Ishikawa (cell line): Measurements from ENCODE around the gene MAPK1.

ENCODE experiments used
- CEBPB ChIP-seq: IDR thresholded peaks from 2 replicates; pipeline ENCODE4 v1.6.1; 2012
- CREB1 ChIP-seq: IDR thresholded peaks from 2 replicates; pipeline ENCODE4 v1.6.1; 2012; ENCODE audit warnings: low read depth
- EGR1 ChIP-seq: IDR thresholded peaks from 2 replicates; pipeline ENCODE4 v1.6.1; 2012
- EP300 ChIP-seq: IDR thresholded peaks from 2 replicates; pipeline ENCODE4 v1.6.1; 2012; ENCODE audit warnings: borderline replicate concordance
- FOXM1 ChIP-seq: IDR thresholded peaks from 2 replicates; pipeline ENCODE4 v1.6.1; 2012; ENCODE audit warnings: low read depth, borderline replicate concordance
- MAX ChIP-seq: IDR thresholded peaks from 2 replicates; pipeline ENCODE4 v1.6.1; 2012
- NFIC ChIP-seq: IDR thresholded peaks from 2 replicates; pipeline ENCODE4 v1.6.1; 2012
- RAD21 ChIP-seq: IDR thresholded peaks from 2 replicates; pipeline ENCODE4 v1.6.1; 2012; ENCODE audit warnings: low read depth
- REST ChIP-seq: IDR thresholded peaks from 2 replicates; pipeline ENCODE4 v1.6.1; 2012; ENCODE audit warnings: low read depth, mild to moderate bottlenecking
- TAF1 ChIP-seq: IDR thresholded peaks from 2 replicates; pipeline ENCODE4 v1.6.1; 2012; ENCODE audit warnings: low read depth, mild to moderate bottlenecking
- TCF12 ChIP-seq: IDR thresholded peaks from 2 replicates; pipeline ENCODE4 v1.6.1; 2012; ENCODE audit warnings: low read depth
- TEAD4 ChIP-seq: IDR thresholded peaks from 2 replicates; pipeline ENCODE4 v1.6.1; 2012
- YY1 ChIP-seq: IDR thresholded peaks from 2 replicates; pipeline ENCODE4 v1.6.1; 2012; ENCODE audit warnings: low read depth
- ZBTB7A ChIP-seq: IDR thresholded peaks from 2 replicates; pipeline ENCODE4 v1.6.1; 2012; ENCODE audit warnings: low read depth
- TF ChIP-seq, protein P1 (sequence below): IDR thresholded peaks from 2 replicates; pipeline ENCODE4 v1.6.1; 2012

Gene MAPK1

GRCh38 chr22:21898354-21898896, 31.0 kb upstream of the MAPK1 start:
- TF ChIP-seq TCF12 = no peak
- TF ChIP-seq FOXM1 = no peak
- no peak for TF ChIP-seq CEBPB
- TF ChIP-seq TAF1 = no peak
- TF ChIP-seq ZBTB7A = no peak
- TF ChIP-seq RAD21 = no peak
- TF ChIP-seq EP300 = no peak

DNA sequence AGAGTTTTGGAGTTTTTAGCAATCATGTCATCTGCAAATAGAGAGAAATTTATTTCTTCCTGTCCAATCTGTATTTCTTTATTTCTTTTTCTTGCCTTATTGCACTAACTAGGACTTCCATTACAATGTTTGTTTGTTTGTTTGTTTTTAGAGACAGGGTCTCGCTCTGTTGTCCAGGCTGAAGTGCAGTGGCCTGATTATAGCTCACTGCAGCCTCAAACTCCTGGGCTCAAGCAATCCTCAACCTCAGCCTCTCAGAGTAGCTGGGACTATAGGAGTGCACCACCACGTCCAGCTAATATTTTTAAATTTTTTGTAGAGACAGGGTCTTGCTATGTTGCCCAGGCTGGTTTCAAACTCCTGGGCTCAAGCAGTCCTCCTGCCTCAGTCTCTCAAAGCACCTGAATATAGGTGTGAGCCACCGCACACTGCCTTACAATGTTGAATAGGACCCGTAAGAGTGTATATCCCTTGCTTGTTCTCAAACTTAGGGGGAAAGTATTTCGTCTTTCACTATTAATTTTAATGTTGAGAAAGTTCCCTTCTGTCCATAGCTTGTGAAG, 29.6 kb upstream of the MAPK1 start:
- TF ChIP-seq YY1 (no peak), ZBTB7A (no peak), NFIC (no peak), EGR1 (no peak), MAX (no peak), EP300 (no peak), RAD21 (no peak), FOXM1 (no peak), TEAD4 (no peak)
- TF ChIP-seq, protein P1, sequence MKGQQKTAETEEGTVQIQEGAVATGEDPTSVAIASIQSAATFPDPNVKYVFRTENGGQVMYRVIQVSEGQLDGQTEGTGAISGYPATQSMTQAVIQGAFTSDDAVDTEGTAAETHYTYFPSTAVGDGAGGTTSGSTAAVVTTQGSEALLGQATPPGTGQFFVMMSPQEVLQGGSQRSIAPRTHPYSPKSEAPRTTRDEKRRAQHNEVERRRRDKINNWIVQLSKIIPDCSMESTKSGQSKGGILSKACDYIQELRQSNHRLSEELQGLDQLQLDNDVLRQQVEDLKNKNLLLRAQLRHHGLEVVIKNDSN = no peak

DNA sequence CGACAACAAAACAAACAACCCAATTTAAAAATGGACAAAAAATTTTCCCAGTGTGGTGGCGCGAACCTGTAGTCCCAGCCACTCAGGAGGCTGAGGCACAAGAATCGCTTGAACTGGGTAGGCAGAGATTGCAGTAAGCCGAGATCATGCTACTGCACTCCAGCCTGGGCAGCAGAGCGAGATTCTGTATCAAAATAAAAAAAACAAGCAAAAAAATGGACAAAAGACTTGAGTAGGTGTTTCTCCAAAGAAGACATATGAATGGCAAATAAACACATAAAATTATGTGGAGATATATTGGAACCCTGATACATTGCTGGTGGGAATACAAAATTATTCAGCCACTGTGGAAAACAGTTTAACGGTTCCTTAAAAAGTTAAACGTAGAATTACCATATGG, 27.4 kb upstream of the MAPK1 start:
- TF ChIP-seq CREB1 (no peak), EGR1 (no peak), CEBPB (no peak), TAF1 (no peak), REST (no peak), RAD21 (no peak), ZBTB7A (no peak), EP300 (no peak)

DNA sequence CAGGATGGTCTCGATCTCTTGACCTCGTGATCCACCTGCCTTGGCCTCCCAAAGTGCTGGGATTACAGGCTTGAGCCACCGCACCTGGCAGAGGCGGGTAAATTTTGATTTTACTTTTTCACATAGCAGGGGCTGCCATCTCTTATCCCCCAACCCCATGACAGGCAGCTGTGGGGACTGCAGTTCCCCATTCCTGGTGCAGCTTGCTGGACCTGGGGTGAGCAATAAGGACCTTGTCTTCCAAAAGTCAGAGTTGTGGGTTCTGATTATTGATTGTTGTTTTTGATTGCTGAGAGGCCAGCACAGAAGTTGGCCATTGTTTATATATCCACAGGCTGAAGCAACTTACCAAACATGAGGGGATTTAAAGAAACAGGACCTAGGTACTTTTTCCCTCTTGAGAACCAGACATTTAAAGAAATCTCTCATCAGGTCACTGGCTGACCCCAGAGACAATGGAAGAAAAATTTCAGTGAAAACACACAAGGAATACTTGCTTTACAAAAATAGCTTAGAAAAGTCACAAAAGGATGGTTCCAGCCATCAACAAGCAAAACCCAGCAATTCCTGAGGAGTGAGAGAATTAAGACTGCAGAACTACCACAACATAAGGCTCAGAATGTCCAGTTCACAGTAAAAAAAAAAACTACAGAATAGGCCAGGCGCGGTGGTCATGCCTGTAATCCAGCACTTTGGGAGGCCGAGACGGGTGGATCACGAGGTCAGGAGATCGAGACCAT, 22.0 kb upstream of the MAPK1 start:
- TF ChIP-seq ZBTB7A = no peak
- TF ChIP-seq, protein P1 = no peak
- TF ChIP-seq FOXM1 = no peak
- TF ChIP-seq EP300 = no peak
- TF ChIP-seq TAF1 = no peak
- TF ChIP-seq RAD21 = no peak
- TF ChIP-seq EGR1 = no peak
- TF ChIP-seq TCF12 = no peak
- TF ChIP-seq TEAD4 = no peak
- no peak for TF ChIP-seq REST
- no peak for TF ChIP-seq NFIC
- TF ChIP-seq YY1 = no peak
- TF ChIP-seq CEBPB = no peak
- TF ChIP-seq CREB1 = no peak

DNA sequence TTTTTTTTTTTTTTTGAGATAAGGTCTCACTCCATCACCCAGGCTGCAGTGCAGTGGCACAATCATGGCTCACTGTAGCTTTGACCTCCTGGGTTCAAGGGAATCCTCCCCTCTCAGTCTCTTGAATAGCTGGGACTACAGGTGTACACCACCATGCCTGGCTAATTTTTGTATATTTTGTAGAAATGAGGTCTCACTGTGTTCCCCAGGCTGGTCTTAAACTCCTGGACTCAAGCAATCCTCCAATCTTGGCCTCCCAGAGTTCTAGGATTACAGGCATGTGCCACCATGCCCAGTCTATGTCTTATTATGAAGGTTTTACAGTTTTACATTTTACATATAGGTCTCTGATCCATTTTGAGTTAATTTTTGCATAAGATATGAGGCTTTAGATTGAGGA, 20.4 kb upstream of the MAPK1 start:
- TF ChIP-seq NFIC (no peak), RAD21 (no peak), REST (no peak), EP300 (no peak), CREB1 (no peak), TCF12 (no peak), MAX (no peak)
